Measurements from ENCODE around the gene GHRHR.

Gene GHRHR

DNA sequence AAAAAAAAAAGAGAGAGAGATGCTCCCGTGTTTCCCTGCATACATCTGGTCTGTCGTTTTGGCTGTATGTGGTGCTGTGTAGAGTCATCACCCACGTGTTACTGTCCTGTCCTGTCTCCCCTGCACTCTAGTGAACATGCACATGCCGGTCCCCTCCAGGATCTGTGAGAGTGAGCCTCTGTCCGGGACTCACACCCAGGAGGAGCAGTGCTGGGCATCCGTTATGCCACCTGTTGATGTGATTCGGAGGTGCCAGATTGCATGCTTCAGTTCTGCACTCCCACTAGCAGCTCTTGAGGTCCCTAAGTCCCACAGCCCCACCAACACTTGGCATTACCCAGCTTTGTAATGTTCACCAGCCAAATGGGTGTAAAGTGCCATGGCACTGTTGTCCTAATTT, 16.4 kb downstream of the GHRHR start:
- Histone ChIP-seq H3K79me1 (ENCODE audit: low read depth, low read length) (no peaks in the 10 kb centered on the region), H3K9ac (ENCODE audit: low read depth, low read length, poor library complexity) (no peak overlapping the region), H4K8ac (ENCODE audit: low read depth, low read length) (no peak overlapping the region), H2AFZ (ENCODE audit: low read length) (no peak overlapping the region), H2BK5ac (ENCODE audit: low read length) (no peak overlapping the region), H3K4me2 (ENCODE audit: insufficient read depth, low read length, poor library complexity, severe bottlenecking) (no peak overlapping the region), H2BK12ac (ENCODE audit: low read length) (no peak overlapping the region), H3K27me3 (ENCODE audit: control insufficient read depth in 3 of 3, insufficient read depth in 3 of 3, low read depth in 1 of 3, low read length in 3 of 3) (peaks cover 0 to 12% (median 4%) of the 10 kb centered on the region in 3 experiments), H3K18ac (ENCODE audit: low read length) (no peak overlapping the region), H2BK15ac (ENCODE audit: low read length) (no peak overlapping the region), H3K14ac (ENCODE audit: low read length) (no peak overlapping the region), H4K91ac (ENCODE audit: low read depth, low read length, poor library complexity) (no peak overlapping the region), H2AK5ac (ENCODE audit: low read depth, low read length) (no peak overlapping the region), H3K36me3 (replicated peaks in 1 of 2; ENCODE audit: control insufficient read depth in 2 of 2, insufficient read depth in 2 of 2, low read length in 2 of 2) (no peaks in the 10 kb centered on the region), H3K4me1 (ENCODE audit: control insufficient read depth in 2 of 2, insufficient read depth in 1 of 2, low read depth in 1 of 2, low read length in 2 of 2) (peaks cover 0 to 7% of the 10 kb centered on the region in 2 donors), H2BK120ac (ENCODE audit: low read depth, low read length) (no peak overlapping the region), H3K9me3 (replicated peaks in 1 of 2; ENCODE audit: control insufficient read depth in 2 of 2, insufficient read depth in 1 of 2, low read depth in 1 of 2, low read length in 2 of 2) (no peaks in the 10 kb centered on the region), H3K4me3 (ENCODE audit: low read length in 2 of 2) (no peak overlapping the region), H3K27ac (replicated peaks; ENCODE audit: low read length) (no peak overlapping the region), H3K4ac (ENCODE audit: low read length) (no peak overlapping the region), H3K23ac (ENCODE audit: low read depth, low read length, poor library complexity) (no peak overlapping the region)
- no CpG with 5 or more reads among the region's 7 CpGs for WGBS, 2 donors (ENCODE audit: extremely low coverage in 2 of 2, insufficient read length in 2 of 2, insufficient replicate concordance in 1 of 2)
- no peak for DNase-seq (ENCODE audit: low spot score)

DNA sequence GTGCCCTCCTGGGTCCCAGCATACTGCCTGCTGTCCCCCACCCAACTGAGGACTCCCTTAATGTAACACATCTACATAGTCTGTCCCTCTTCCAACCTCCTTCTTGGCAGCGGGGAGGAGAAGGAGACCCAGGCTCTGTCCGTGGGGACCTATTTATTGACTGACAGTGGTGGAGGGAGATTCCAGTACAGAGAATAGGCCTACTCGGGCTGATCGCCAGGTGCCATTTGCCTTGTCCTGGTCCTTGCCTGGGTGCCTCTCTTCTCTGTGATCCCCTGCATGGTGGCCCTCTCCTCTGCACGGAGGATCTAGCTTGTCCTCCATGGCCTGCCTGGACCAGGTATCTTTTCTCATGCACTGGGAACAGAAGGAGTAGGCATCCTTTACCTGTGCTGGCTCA, 17.0 kb downstream of the GHRHR start:
- H2BK120ac ChIP-seq (ENCODE audit: low read depth, low read length): no peak overlapping the region
- no peak overlapping the region for H2BK15ac ChIP-seq (ENCODE audit: low read length)
- peaks cover 0 to 7% of the 10 kb centered on the region in 2 donors for H3K4me1 ChIP-seq (ENCODE audit: control insufficient read depth in 2 of 2, insufficient read depth in 1 of 2, low read depth in 1 of 2, low read length in 2 of 2)
- H4K8ac ChIP-seq (ENCODE audit: low read depth, low read length): no peak overlapping the region
- peaks cover 0 to 17% (median 9%) of the 10 kb centered on the region in 3 experiments for H3K27me3 ChIP-seq (ENCODE audit: control insufficient read depth in 3 of 3, insufficient read depth in 3 of 3, low read depth in 1 of 3, low read length in 3 of 3)
- no peak overlapping the region for H2AFZ ChIP-seq (ENCODE audit: low read length)
- H3K27ac ChIP-seq (replicated peaks; ENCODE audit: low read length): no peak overlapping the region
- H3K9me3 ChIP-seq (replicated peaks in 1 of 2; ENCODE audit: control insufficient read depth in 2 of 2, insufficient read depth in 1 of 2, low read depth in 1 of 2, low read length in 2 of 2): peaks cover 0 to 2% of the 10 kb centered on the region in 2 donors
- no peak overlapping the region for H3K4ac ChIP-seq (ENCODE audit: low read length)
- no peak overlapping the region for H2AK5ac ChIP-seq (ENCODE audit: low read depth, low read length)
- H3K36me3 ChIP-seq (replicated peaks in 1 of 2; ENCODE audit: control insufficient read depth in 2 of 2, insufficient read depth in 2 of 2, low read length in 2 of 2): no peaks in the 10 kb centered on the region
- H4K91ac ChIP-seq (ENCODE audit: low read depth, low read length, poor library complexity): no peak overlapping the region
- no CpG with 5 or more reads among the region's 5 CpGs for WGBS, 2 donors (ENCODE audit: extremely low coverage in 2 of 2, insufficient read length in 2 of 2, insufficient replicate concordance in 1 of 2)
- H3K4me3 ChIP-seq (ENCODE audit: low read length in 2 of 2): peak overlapping the region in 1 of 2 donors; percentile 0
- H2BK5ac ChIP-seq (ENCODE audit: low read length): no peak overlapping the region
- no peaks in the 10 kb centered on the region for H3K79me1 ChIP-seq (ENCODE audit: low read depth, low read length)
- no peak overlapping the region for H3K9ac ChIP-seq (ENCODE audit: low read depth, low read length, poor library complexity)
- no peak overlapping the region for H3K4me2 ChIP-seq (ENCODE audit: insufficient read depth, low read length, poor library complexity, severe bottlenecking)
- no peak overlapping the region for H2BK12ac ChIP-seq (ENCODE audit: low read length)
- DNase-seq (ENCODE audit: low spot score): no peak
- no peak overlapping the region for H3K14ac ChIP-seq (ENCODE audit: low read length)
- H3K23ac ChIP-seq (ENCODE audit: low read depth, low read length, poor library complexity): no peak overlapping the region
- no peak overlapping the region for H3K18ac ChIP-seq (ENCODE audit: low read length)

DNA sequence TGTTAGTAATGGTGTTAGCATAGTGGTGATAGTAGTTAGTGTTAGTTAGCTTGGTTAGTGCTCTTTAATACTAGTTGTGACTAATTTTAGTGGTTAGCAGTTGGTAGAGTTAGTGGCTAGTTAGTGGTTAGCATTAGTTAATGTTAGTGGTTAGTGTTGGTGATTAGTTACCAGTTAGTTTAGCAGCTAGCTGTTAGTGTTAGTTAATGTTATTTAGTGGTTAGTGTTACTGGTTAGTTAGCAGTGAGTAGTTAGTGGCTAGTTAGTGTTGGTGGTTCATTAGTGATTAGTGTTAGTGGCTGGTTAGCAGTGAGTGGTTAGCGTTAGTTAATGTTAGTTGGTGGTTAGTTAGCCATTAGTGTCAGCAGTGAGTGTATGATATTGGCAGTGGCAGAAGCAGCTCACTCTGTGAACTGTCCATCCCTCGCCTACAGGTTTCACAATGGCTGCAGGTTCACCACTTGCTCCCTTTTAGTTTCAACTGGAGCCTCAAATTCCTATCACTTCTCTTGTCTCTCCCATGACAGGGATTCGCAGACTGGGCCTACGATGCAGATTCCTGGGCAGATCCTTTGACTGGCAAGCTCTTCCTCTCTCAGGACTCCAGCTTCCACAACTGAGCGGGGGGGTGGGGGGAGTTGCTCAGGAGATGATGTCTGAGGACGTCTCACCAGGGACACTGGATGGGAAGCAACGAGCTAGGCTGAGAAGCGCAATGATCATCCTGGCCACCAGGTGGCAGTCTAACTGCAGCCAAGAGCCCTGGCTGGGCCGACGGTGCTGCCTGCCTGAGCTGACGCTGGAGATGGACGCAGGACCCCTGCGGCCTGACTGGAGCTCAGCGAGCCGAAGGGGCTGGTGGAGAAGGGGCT, 19.5 kb downstream of the GHRHR start:
- H2AFZ ChIP-seq (ENCODE audit: low read length): peak overlapping the region; percentile 82
- H2BK15ac ChIP-seq (ENCODE audit: low read length): no peak overlapping the region
- H3K4ac ChIP-seq (ENCODE audit: low read length): no peak overlapping the region
- H2BK12ac ChIP-seq (ENCODE audit: low read length): no peak overlapping the region
- H4K91ac ChIP-seq (ENCODE audit: low read depth, low read length, poor library complexity): no peak overlapping the region
- peaks cover 0 to 24% (median 15%) of the 10 kb centered on the region in 3 experiments for H3K27me3 ChIP-seq (ENCODE audit: control insufficient read depth in 3 of 3, insufficient read depth in 3 of 3, low read depth in 1 of 3, low read length in 3 of 3)
- H2AK5ac ChIP-seq (ENCODE audit: low read depth, low read length): peak overlapping the region; percentile 32
- peak overlapping the region; percentile 46 for H3K9ac ChIP-seq (ENCODE audit: low read depth, low read length, poor library complexity)
- no peak overlapping the region for H3K27ac ChIP-seq (replicated peaks; ENCODE audit: low read length)
- H3K79me1 ChIP-seq (ENCODE audit: low read depth, low read length): no peaks in the 10 kb centered on the region
- H3K4me1 ChIP-seq (ENCODE audit: control insufficient read depth in 2 of 2, insufficient read depth in 1 of 2, low read depth in 1 of 2, low read length in 2 of 2): peaks cover 0 to 21% of the 10 kb centered on the region in 2 donors
- H3K18ac ChIP-seq (ENCODE audit: low read length): no peak overlapping the region
- no CpG with 5 or more reads among the region's 15 CpGs for WGBS, 2 donors (ENCODE audit: extremely low coverage in 2 of 2, insufficient read length in 2 of 2, insufficient replicate concordance in 1 of 2)
- H2BK5ac ChIP-seq (ENCODE audit: low read length): no peak overlapping the region
- H3K9me3 ChIP-seq (replicated peaks in 1 of 2; ENCODE audit: control insufficient read depth in 2 of 2, insufficient read depth in 1 of 2, low read depth in 1 of 2, low read length in 2 of 2): peaks cover 0 to 2% of the 10 kb centered on the region in 2 donors
- no peaks in the 10 kb centered on the region for H3K36me3 ChIP-seq (replicated peaks in 1 of 2; ENCODE audit: control insufficient read depth in 2 of 2, insufficient read depth in 2 of 2, low read length in 2 of 2)
- no peak overlapping the region for H3K14ac ChIP-seq (ENCODE audit: low read length)
- no peak overlapping the region for H3K23ac ChIP-seq (ENCODE audit: low read depth, low read length, poor library complexity)
- H3K4me3 ChIP-seq (ENCODE audit: low read length in 2 of 2): peak overlapping the region in 1 of 2 donors; percentile 17
- H2BK120ac ChIP-seq (ENCODE audit: low read depth, low read length): no peak overlapping the region
- H4K8ac ChIP-seq (ENCODE audit: low read depth, low read length): no peak overlapping the region
- peak; percentile 91 for DNase-seq (ENCODE audit: low spot score)
- H3K4me2 ChIP-seq (ENCODE audit: insufficient read depth, low read length, poor library complexity, severe bottlenecking): no peak overlapping the region

DNA sequence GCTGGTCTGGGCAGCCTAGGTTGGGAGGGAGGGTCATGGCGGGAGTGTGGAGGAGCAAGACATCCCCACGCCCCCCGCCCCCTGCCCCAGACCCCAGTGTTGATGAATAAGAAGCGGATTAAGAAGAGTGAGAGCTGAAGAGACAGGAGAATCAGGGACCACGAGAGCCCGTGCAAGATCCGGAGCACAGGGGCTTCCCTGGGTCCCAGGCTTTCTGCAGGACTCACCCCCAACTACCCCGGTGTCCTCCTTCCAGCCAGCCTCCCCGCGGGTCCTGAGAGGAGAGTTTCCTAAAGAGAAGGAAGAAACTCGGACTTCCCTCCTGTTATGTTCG, 20.1 kb downstream of the GHRHR start:
- no CpG with 5 or more reads among the region's 12 CpGs for WGBS, 2 donors (ENCODE audit: extremely low coverage in 2 of 2, insufficient read length in 2 of 2, insufficient replicate concordance in 1 of 2)
- no peak overlapping the region for H3K4ac ChIP-seq (ENCODE audit: low read length)
- no peak overlapping the region for H4K91ac ChIP-seq (ENCODE audit: low read depth, low read length, poor library complexity)
- H3K9me3 ChIP-seq (replicated peaks in 1 of 2; ENCODE audit: control insufficient read depth in 2 of 2, insufficient read depth in 1 of 2, low read depth in 1 of 2, low read length in 2 of 2): peaks cover 0 to 2% of the 10 kb centered on the region in 2 donors
- H2BK15ac ChIP-seq (ENCODE audit: low read length): no peak overlapping the region
- no peak for DNase-seq (ENCODE audit: low spot score)
- H3K36me3 ChIP-seq (replicated peaks in 1 of 2; ENCODE audit: control insufficient read depth in 2 of 2, insufficient read depth in 2 of 2, low read length in 2 of 2): no peaks in the 10 kb centered on the region
- H2AK5ac ChIP-seq (ENCODE audit: low read depth, low read length): no peak overlapping the region
- no peak overlapping the region for H3K18ac ChIP-seq (ENCODE audit: low read length)
- H3K9ac ChIP-seq (ENCODE audit: low read depth, low read length, poor library complexity): no peak overlapping the region
- H2BK5ac ChIP-seq (ENCODE audit: low read length): no peak overlapping the region
- H2AFZ ChIP-seq (ENCODE audit: low read length): peak overlapping the region; percentile 82
- peak overlapping the region in 1 of 2 donors; percentile 20 for H3K4me3 ChIP-seq (ENCODE audit: low read length in 2 of 2)
- no peak overlapping the region for H2BK120ac ChIP-seq (ENCODE audit: low read depth, low read length)
- no peak overlapping the region for H3K23ac ChIP-seq (ENCODE audit: low read depth, low read length, poor library complexity)
- H3K27ac ChIP-seq (replicated peaks; ENCODE audit: low read length): no peak overlapping the region
- H4K8ac ChIP-seq (ENCODE audit: low read depth, low read length): no peak overlapping the region
- H3K4me1 ChIP-seq (ENCODE audit: control insufficient read depth in 2 of 2, insufficient read depth in 1 of 2, low read depth in 1 of 2, low read length in 2 of 2): peaks cover 0 to 25% of the 10 kb centered on the region in 2 donors
- peak overlapping the region; percentile 35 for H3K4me2 ChIP-seq (ENCODE audit: insufficient read depth, low read length, poor library complexity, severe bottlenecking)
- H2BK12ac ChIP-seq (ENCODE audit: low read length): no peak overlapping the region
- no peak overlapping the region for H3K14ac ChIP-seq (ENCODE audit: low read length)
- H3K27me3 ChIP-seq (ENCODE audit: control insufficient read depth in 3 of 3, insufficient read depth in 3 of 3, low read depth in 1 of 3, low read length in 3 of 3): peaks cover 0 to 24% (median 15%) of the 10 kb centered on the region in 3 experiments
- no peaks in the 10 kb centered on the region for H3K79me1 ChIP-seq (ENCODE audit: low read depth, low read length)

Measured in neuronal stem cell (in vitro differentiated cells).